ENCODE measurements around the gene PKP4.

GRCh38 chr2:158668001-158668765, 211.4 kb downstream of the PKP4 start:
- no peak for TF ChIP-seq EZH2 (IDR thresholded peaks at IDR 0.05)
- no peak for TF ChIP-seq POLR2AphosphoS5 (IDR thresholded peaks at IDR 0.05; ENCODE audit: borderline replicate concordance, low read depth, low read length)
- no peak for TF ChIP-seq FOXP2 (optimal IDR thresholded peaks at IDR 0.05; ENCODE audit: control extremely low read depth, extremely low read length, insufficient read depth)
